ENCODE data around the gene ZWILCH.

The ZWILCH gene

DNA sequence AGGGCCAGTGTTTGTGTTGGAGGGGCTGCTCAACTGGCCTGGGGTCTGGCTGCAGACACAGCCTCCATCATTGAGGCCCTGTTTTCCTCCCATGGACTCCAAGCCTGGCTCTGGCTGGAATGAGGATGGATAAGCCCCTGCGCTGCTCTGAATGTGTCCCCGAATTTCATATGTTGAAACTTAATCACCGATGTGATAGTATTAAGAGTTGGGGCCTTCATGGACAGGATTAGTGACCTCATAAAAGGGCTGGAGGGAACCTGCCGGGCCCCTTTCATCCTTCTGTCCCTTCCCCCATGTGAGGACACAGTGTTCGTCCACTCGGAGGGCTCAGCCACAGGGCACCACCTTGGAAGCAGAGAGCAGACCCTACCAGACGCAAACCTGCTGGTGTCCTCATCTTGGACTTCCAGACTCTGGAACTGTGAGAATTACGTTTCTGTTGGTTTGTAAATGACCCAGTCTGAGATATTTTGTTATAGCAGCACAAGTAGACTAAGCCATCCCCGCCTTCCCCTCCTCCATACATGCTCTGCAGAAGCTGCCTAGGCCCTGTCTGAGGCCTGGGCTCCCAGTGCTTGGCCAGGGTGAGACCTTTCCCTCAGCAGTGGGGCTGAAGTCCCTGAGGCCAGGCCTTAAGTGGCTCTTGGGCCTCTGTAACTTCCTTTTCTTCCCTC is 64.5 kb downstream of the ZWILCH start:
- H3K18ac ChIP-seq (ENCODE audit: low read length) = no peak overlapping the region
- no peak overlapping the region for H2BK120ac ChIP-seq (ENCODE audit: low read depth, low read length)
- no peaks in the 10 kb centered on the region for H3K4me1 ChIP-seq (ENCODE audit: control insufficient read depth, low read depth, low read length)
- no peaks in the 10 kb centered on the region for H3K79me2 ChIP-seq (ENCODE audit: control insufficient read depth, insufficient read depth, low read length)
- H3K4me3 ChIP-seq (ENCODE audit: low read length) = no peak overlapping the region
- no peak overlapping the region for H3K56ac ChIP-seq (ENCODE audit: low read length)
- H2BK15ac ChIP-seq (replicated peaks; ENCODE audit: low read depth) = no peak overlapping the region
- H3K23ac ChIP-seq (ENCODE audit: low read length) = no peak overlapping the region
- DNase-seq = no peak
- H3K4ac ChIP-seq (ENCODE audit: low read depth, low read length) = no peak overlapping the region
- no peak overlapping the region for H3K9ac ChIP-seq (ENCODE audit: low read length)
- H2AK5ac ChIP-seq (ENCODE audit: low read length) = no peak overlapping the region
- H3K27me3 ChIP-seq (ENCODE audit: insufficient read depth, low read length, poor library complexity) = no peaks in the 10 kb centered on the region
- no peak overlapping the region for H2BK5ac ChIP-seq (ENCODE audit: low read length)
- no peak overlapping the region for H4K5ac ChIP-seq (ENCODE audit: low read length)
- H3K4me2 ChIP-seq (ENCODE audit: low read length) = no peak overlapping the region
- H3K27ac ChIP-seq (ENCODE audit: low read depth, low read length) = no peak overlapping the region
- H3K79me1 ChIP-seq (ENCODE audit: low read length) = no peaks in the 10 kb centered on the region
- H3K36me3 ChIP-seq (ENCODE audit: control insufficient read depth, insufficient read depth, low read length) = no peaks in the 10 kb centered on the region
- no peak overlapping the region for H4K8ac ChIP-seq (ENCODE audit: low read depth, low read length)
- no CpG with 5 or more reads among the region's 9 CpGs for WGBS (ENCODE audit: extremely low coverage, insufficient coverage, low lambda C conversion rate)

GRCh38 chr15:66570327-66570726 is 65.2 kb downstream of the ZWILCH start:
- Histone ChIP-seq H3K56ac (ENCODE audit: low read length) (no peak overlapping the region), H2BK15ac (replicated peaks; ENCODE audit: low read depth) (no peak overlapping the region), H3K23ac (ENCODE audit: low read length) (no peak overlapping the region), H4K5ac (ENCODE audit: low read length) (no peak overlapping the region), H2BK5ac (ENCODE audit: low read length) (no peak overlapping the region), H3K9ac (ENCODE audit: low read length) (no peak overlapping the region), H3K36me3 (ENCODE audit: control insufficient read depth, insufficient read depth, low read length) (no peaks in the 10 kb centered on the region), H3K4me1 (ENCODE audit: control insufficient read depth, low read depth, low read length) (no peaks in the 10 kb centered on the region), H3K27me3 (ENCODE audit: insufficient read depth, low read length, poor library complexity) (no peaks in the 10 kb centered on the region), H3K27ac (ENCODE audit: low read depth, low read length) (no peak overlapping the region), H3K4ac (ENCODE audit: low read depth, low read length) (no peak overlapping the region), H3K79me1 (ENCODE audit: low read length) (no peaks in the 10 kb centered on the region), H3K18ac (ENCODE audit: low read length) (no peak overlapping the region), H4K8ac (ENCODE audit: low read depth, low read length) (no peak overlapping the region), H2AK5ac (ENCODE audit: low read length) (no peak overlapping the region), H3K79me2 (ENCODE audit: control insufficient read depth, insufficient read depth, low read length) (no peaks in the 10 kb centered on the region), H3K4me3 (ENCODE audit: low read length) (no peak overlapping the region), H3K4me2 (ENCODE audit: low read length) (no peak overlapping the region), H2BK120ac (ENCODE audit: low read depth, low read length) (no peak overlapping the region)
- WGBS (ENCODE audit: extremely low coverage, insufficient coverage, low lambda C conversion rate) = no CpG with 5 or more reads among the region's 3 CpGs
- no peak for DNase-seq

DNA sequence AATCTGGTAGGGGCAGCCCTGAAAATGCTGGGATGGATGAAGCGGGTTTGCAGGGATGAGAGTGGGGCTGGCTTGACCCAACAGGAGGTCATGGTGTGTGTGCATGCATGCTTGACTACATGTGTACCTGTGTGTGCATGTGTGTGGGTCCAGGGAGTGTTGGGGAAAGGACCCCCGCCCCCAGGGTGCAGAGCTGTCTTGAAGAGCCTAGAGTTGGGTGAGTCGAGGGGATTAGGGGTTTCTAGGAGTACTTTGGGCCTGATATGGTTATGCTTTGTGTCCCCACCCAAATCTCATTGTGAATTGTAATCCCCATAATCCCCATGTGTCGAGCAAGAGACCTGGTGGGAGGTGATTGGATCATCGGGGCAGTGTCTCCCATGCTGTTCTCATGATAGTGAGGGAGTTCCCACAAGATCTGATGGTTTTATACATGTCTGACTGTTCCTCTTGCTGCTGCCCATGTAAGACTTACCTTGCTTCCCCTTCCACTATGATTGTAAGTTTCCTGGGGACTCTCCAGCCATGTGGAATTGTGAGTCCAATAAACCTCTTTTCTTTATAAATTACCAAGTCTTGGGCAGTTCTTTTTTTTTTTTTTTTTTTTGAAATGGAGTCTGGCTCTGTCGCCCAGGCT is 65.8 kb downstream of the ZWILCH start:
- no CpG with 5 or more reads among the region's 6 CpGs for WGBS (ENCODE audit: extremely low coverage, insufficient coverage, low lambda C conversion rate)
- H3K79me2 ChIP-seq (ENCODE audit: control insufficient read depth, insufficient read depth, low read length) = no peaks in the 10 kb centered on the region
- H2BK15ac ChIP-seq (replicated peaks; ENCODE audit: low read depth) = no peak overlapping the region
- no peak overlapping the region for H3K56ac ChIP-seq (ENCODE audit: low read length)
- H2BK5ac ChIP-seq (ENCODE audit: low read length) = no peak overlapping the region
- H3K9ac ChIP-seq (ENCODE audit: low read length) = no peak overlapping the region
- DNase-seq = no peak
- no peak overlapping the region for H3K18ac ChIP-seq (ENCODE audit: low read length)
- no peak overlapping the region for H2AK5ac ChIP-seq (ENCODE audit: low read length)
- H3K27ac ChIP-seq (ENCODE audit: low read depth, low read length) = no peak overlapping the region
- no peak overlapping the region for H2BK120ac ChIP-seq (ENCODE audit: low read depth, low read length)
- no peak overlapping the region for H4K8ac ChIP-seq (ENCODE audit: low read depth, low read length)
- H3K23ac ChIP-seq (ENCODE audit: low read length) = no peak overlapping the region
- no peaks in the 10 kb centered on the region for H3K36me3 ChIP-seq (ENCODE audit: control insufficient read depth, insufficient read depth, low read length)
- H3K79me1 ChIP-seq (ENCODE audit: low read length) = no peaks in the 10 kb centered on the region
- no peak overlapping the region for H4K5ac ChIP-seq (ENCODE audit: low read length)
- no peaks in the 10 kb centered on the region for H3K27me3 ChIP-seq (ENCODE audit: insufficient read depth, low read length, poor library complexity)
- H3K4me2 ChIP-seq (ENCODE audit: low read length) = no peak overlapping the region
- no peaks in the 10 kb centered on the region for H3K4me1 ChIP-seq (ENCODE audit: control insufficient read depth, low read depth, low read length)
- no peak overlapping the region for H3K4ac ChIP-seq (ENCODE audit: low read depth, low read length)
- H3K4me3 ChIP-seq (ENCODE audit: low read length) = no peak overlapping the region

DNA sequence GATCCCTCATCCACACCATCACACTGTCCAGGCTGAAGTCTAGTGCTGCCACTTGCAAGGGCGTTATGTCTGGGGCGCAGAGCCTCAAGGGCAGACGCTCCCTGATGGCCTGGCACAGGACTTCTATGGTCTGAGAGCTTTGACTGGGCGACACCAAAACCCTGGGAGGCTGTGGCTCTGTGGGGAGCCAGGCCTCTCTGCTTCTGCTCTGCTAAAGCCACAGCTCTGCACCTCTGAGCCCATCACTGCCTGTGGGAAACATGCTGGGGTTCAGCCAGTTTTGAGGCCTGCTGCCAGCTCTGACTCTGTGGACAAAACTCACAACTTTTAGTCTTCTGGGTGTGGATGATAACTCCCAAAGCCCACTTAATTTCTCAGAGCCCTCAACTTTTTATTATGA is 67.0 kb downstream of the ZWILCH start:
- Histone ChIP-seq H3K18ac (ENCODE audit: low read length) (no peak overlapping the region), H2BK120ac (ENCODE audit: low read depth, low read length) (no peak overlapping the region), H2BK15ac (replicated peaks; ENCODE audit: low read depth) (no peak overlapping the region), H3K4me3 (ENCODE audit: low read length) (no peak overlapping the region), H2AK5ac (ENCODE audit: low read length) (no peak overlapping the region), H3K4me1 (ENCODE audit: control insufficient read depth, low read depth, low read length) (no peaks in the 10 kb centered on the region), H3K23ac (ENCODE audit: low read length) (no peak overlapping the region), H3K79me1 (ENCODE audit: low read length) (no peaks in the 10 kb centered on the region), H3K9ac (ENCODE audit: low read length) (no peak overlapping the region), H3K36me3 (ENCODE audit: control insufficient read depth, insufficient read depth, low read length) (no peaks in the 10 kb centered on the region), H3K79me2 (ENCODE audit: control insufficient read depth, insufficient read depth, low read length) (no peaks in the 10 kb centered on the region), H3K27me3 (ENCODE audit: insufficient read depth, low read length, poor library complexity) (no peaks in the 10 kb centered on the region), H2BK5ac (ENCODE audit: low read length) (no peak overlapping the region), H3K4ac (ENCODE audit: low read depth, low read length) (no peak overlapping the region), H3K56ac (ENCODE audit: low read length) (no peak overlapping the region), H3K4me2 (ENCODE audit: low read length) (no peak overlapping the region), H4K8ac (ENCODE audit: low read depth, low read length) (no peak overlapping the region), H4K5ac (ENCODE audit: low read length) (no peak overlapping the region), H3K27ac (ENCODE audit: low read depth, low read length) (no peak overlapping the region)
- no CpG with 5 or more reads among the region's 4 CpGs for WGBS (ENCODE audit: extremely low coverage, insufficient coverage, low lambda C conversion rate)
- no peak for DNase-seq

DNA sequence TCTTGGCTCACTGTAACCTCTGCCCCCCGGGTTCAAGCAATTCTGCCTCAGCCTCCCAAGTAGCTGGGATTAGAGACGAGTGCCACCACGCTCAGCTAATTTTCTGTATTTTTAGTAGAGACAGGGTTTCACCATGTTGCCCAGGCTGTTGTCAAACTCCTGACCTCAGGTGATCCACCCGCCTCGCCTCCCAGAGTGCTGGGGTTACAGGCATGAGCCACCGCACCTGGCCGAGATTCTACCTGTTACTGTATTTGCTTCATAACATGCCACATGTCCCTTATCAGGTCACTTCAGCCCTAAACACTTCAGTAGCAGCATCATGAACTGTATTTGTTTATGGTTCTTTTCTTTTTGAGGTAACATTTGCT is 68.2 kb downstream of the ZWILCH start:
- Histone ChIP-seq H3K27ac (ENCODE audit: low read depth, low read length) (no peak overlapping the region), H3K27me3 (ENCODE audit: insufficient read depth, low read length, poor library complexity) (no peaks in the 10 kb centered on the region), H2AK5ac (ENCODE audit: low read length) (no peak overlapping the region), H2BK5ac (ENCODE audit: low read length) (no peak overlapping the region), H4K8ac (ENCODE audit: low read depth, low read length) (no peak overlapping the region), H3K18ac (ENCODE audit: low read length) (no peak overlapping the region), H2BK15ac (replicated peaks; ENCODE audit: low read depth) (no peak overlapping the region), H3K79me2 (ENCODE audit: control insufficient read depth, insufficient read depth, low read length) (no peaks in the 10 kb centered on the region), H3K4me3 (ENCODE audit: low read length) (no peak overlapping the region), H3K9ac (ENCODE audit: low read length) (no peak overlapping the region), H3K23ac (ENCODE audit: low read length) (no peak overlapping the region), H3K79me1 (ENCODE audit: low read length) (no peaks in the 10 kb centered on the region), H4K5ac (ENCODE audit: low read length) (no peak overlapping the region), H3K4ac (ENCODE audit: low read depth, low read length) (no peak overlapping the region), H3K36me3 (ENCODE audit: control insufficient read depth, insufficient read depth, low read length) (no peaks in the 10 kb centered on the region), H3K56ac (ENCODE audit: low read length) (no peak overlapping the region), H2BK120ac (ENCODE audit: low read depth, low read length) (no peak overlapping the region), H3K4me2 (ENCODE audit: low read length) (no peak overlapping the region), H3K4me1 (ENCODE audit: control insufficient read depth, low read depth, low read length) (no peaks in the 10 kb centered on the region)
- no CpG with 5 or more reads among the region's 7 CpGs for WGBS (ENCODE audit: extremely low coverage, insufficient coverage, low lambda C conversion rate)
- no peak for DNase-seq

Data from mesendoderm (in vitro differentiated cells).